ACC112 (cell line): ENCODE data around the gene BGN.

Source experiments
- H2AFZ ChIP-seq: fragments of 200-600 bp; sonication (generic); one replicate; pipeline ENCODE4 v1.6.0; 2017; ENCODE audit warnings: antibody characterized with exemption, low read length; ENCODE audit not compliant: unreplicated experiment
- H3K27ac ChIP-seq: fragments of 200-600 bp; sonication (generic); 2 replicates; pipeline ENCODE4 v1.5.1; 2014; ENCODE audit warnings: low read depth, mild to moderate bottlenecking, antibody characterized with exemption, low read length, moderate library complexity
- H3K27me3 ChIP-seq: fragments of 200-600 bp; sonication (generic); 2 replicates; pipeline ENCODE4 v1.6.1; 2014; ENCODE audit warnings: mild to moderate bottlenecking, antibody characterized with exemption, low read length, moderate library complexity, mixed read lengths; ENCODE audit not compliant: insufficient read depth
- H3K36me3 ChIP-seq: fragments of 200-600 bp; sonication (generic); 2 replicates; pipeline ENCODE4 v1.6.1; 2016; ENCODE audit warnings: mild to moderate bottlenecking, antibody characterized with exemption, low read length, moderate library complexity, mixed read lengths; ENCODE audit not compliant: insufficient read depth
- H3K4me1 ChIP-seq: fragments of 200-600 bp; sonication (generic); one replicate; pipeline ENCODE4 v1.6.1; 2016; ENCODE audit warnings: low read length, mixed read lengths; ENCODE audit not compliant: insufficient read depth, unreplicated experiment, control insufficient read depth
- H3K4me3 ChIP-seq: fragments of 200-600 bp; sonication (generic); 2 replicates; pipeline ENCODE4 v1.5.1; 2014; ENCODE audit warnings: mild to moderate bottlenecking, low read depth, low read length
- H3K79me2 ChIP-seq: fragments of 200-600 bp; sonication (generic); one replicate; pipeline ENCODE4 v1.6.0; 2016; ENCODE audit warnings: low read length; ENCODE audit not compliant: control insufficient read depth, unreplicated experiment, insufficient read depth

The BGN gene

GRCh38 chrX:153527208-153527607 is 32.4 kb downstream of the BGN start:
- H3K27me3 ChIP-seq = peaks cover 38% of the 10 kb centered on the region
- no peak overlapping the region for H3K27ac ChIP-seq
- H2AFZ ChIP-seq = no peak overlapping the region
- H3K4me3 ChIP-seq = no peak overlapping the region
- no peaks in the 10 kb centered on the region for H3K4me1 ChIP-seq
- no peaks in the 10 kb centered on the region for H3K36me3 ChIP-seq
- no peaks in the 10 kb centered on the region for H3K79me2 ChIP-seq

GRCh38 chrX:153530411-153531129 is 35.8 kb downstream of the BGN start:
- no peaks in the 10 kb centered on the region for H3K4me1 ChIP-seq
- peaks cover 32% of the 10 kb centered on the region for H3K27me3 ChIP-seq

GRCh38 chrX:153533091-153533490 is 38.3 kb downstream of the BGN start:
- peaks cover 8% of the 10 kb centered on the region for H3K27me3 ChIP-seq
- no peak overlapping the region for H2AFZ ChIP-seq

More at GRCh38 chrX:153530411-153531129, 35.8 kb downstream of the BGN start:
- Histone ChIP-seq H3K79me2 (no peaks in the 10 kb centered on the region), H3K27ac (no peak overlapping the region), H3K4me3 (no peak overlapping the region), H3K36me3 (no peaks in the 10 kb centered on the region), H2AFZ (no peak overlapping the region)

GRCh38 chrX:153537080-153537479 is 42.3 kb downstream of the BGN start:
- H3K4me1 ChIP-seq = no peaks in the 10 kb centered on the region
- no peaks in the 10 kb centered on the region for H3K27me3 ChIP-seq
- no peak overlapping the region for H3K4me3 ChIP-seq
- no peaks in the 10 kb centered on the region for H3K79me2 ChIP-seq
- no peak overlapping the region for H3K27ac ChIP-seq
- no peak overlapping the region for H2AFZ ChIP-seq
- H3K36me3 ChIP-seq = no peaks in the 10 kb centered on the region

More at GRCh38 chrX:153533091-153533490, 38.3 kb downstream of the BGN start:
- no peaks in the 10 kb centered on the region for H3K36me3 ChIP-seq
- no peaks in the 10 kb centered on the region for H3K4me1 ChIP-seq
- no peak overlapping the region for H3K27ac ChIP-seq
- no peak overlapping the region for H3K4me3 ChIP-seq
- no peaks in the 10 kb centered on the region for H3K79me2 ChIP-seq

GRCh38 chrX:153537526-153538295 is 42.9 kb downstream of the BGN start:
- Histone ChIP-seq H3K79me2 (no peaks in the 10 kb centered on the region), H3K4me1 (no peaks in the 10 kb centered on the region), H3K27ac (no peak overlapping the region), H3K27me3 (no peaks in the 10 kb centered on the region), H2AFZ (no peak overlapping the region), H3K36me3 (no peaks in the 10 kb centered on the region), H3K4me3 (no peak overlapping the region)

- H3K4me1 ChIP-seq = no peaks in the 10 kb centered on the region
- H3K4me3 ChIP-seq = no peak overlapping the region
- no peaks in the 10 kb centered on the region for H3K79me2 ChIP-seq
- H3K27me3 ChIP-seq = no peaks in the 10 kb centered on the region
- H3K27ac ChIP-seq = no peak overlapping the region
- H2AFZ ChIP-seq = no peak overlapping the region
- H3K36me3 ChIP-seq = no peaks in the 10 kb centered on the region
These were observed 43.6 kb downstream of the BGN start for GRCh38 chrX:153538424-153538823.

- Histone ChIP-seq H3K79me2 (no peaks in the 10 kb centered on the region), H3K27ac (no peak overlapping the region), H3K4me1 (no peaks in the 10 kb centered on the region), H3K36me3 (no peaks in the 10 kb centered on the region), H3K4me3 (no peak overlapping the region), H3K27me3 (no peaks in the 10 kb centered on the region), H2AFZ (no peak overlapping the region)
These were observed 44.6 kb downstream of the BGN start for GRCh38 chrX:153539171-153539978.

- Histone ChIP-seq H3K79me2 (no peaks in the 10 kb centered on the region), H3K27ac (no peak overlapping the region), H3K4me3 (no peak overlapping the region), H3K36me3 (no peaks in the 10 kb centered on the region), H2AFZ (no peak overlapping the region), H3K27me3 (no peaks in the 10 kb centered on the region), H3K4me1 (no peaks in the 10 kb centered on the region)
These were observed 45.2 kb downstream of the BGN start for GRCh38 chrX:153539979-153540358.

GRCh38 chrX:153544727-153545126 is 49.9 kb downstream of the BGN start:
- Histone ChIP-seq H3K27ac (no peak overlapping the region), H3K27me3 (no peaks in the 10 kb centered on the region), H3K4me3 (no peak overlapping the region), H2AFZ (no peak overlapping the region), H3K4me1 (no peaks in the 10 kb centered on the region), H3K79me2 (no peaks in the 10 kb centered on the region), H3K36me3 (no peaks in the 10 kb centered on the region)

- H3K36me3 ChIP-seq = no peaks in the 10 kb centered on the region
- H3K27me3 ChIP-seq = no peaks in the 10 kb centered on the region
- no peak overlapping the region for H3K27ac ChIP-seq
- H3K4me3 ChIP-seq = no peak overlapping the region
- no peaks in the 10 kb centered on the region for H3K79me2 ChIP-seq
- H3K4me1 ChIP-seq = peaks cover 3% of the 10 kb centered on the region
- H2AFZ ChIP-seq = no peak overlapping the region
These were observed 51.6 kb downstream of the BGN start for GRCh38 chrX:153546386-153546785.
